Cardiac septum (tissue), 1 donor: ENCODE data around the gene CHTOP. TPM values are rescaled to one million over a fixed set of nuclear protein-coding genes. Genes with fewer than 3 reads are reported as not detected.

ENCODE experiments used
- DNase-seq: peaks from one replicate; pipeline ENCODE4 v3.0.0-alpha.2; 2020; ENCODE audit warnings: low spot score
- intact Hi-C: fragments of 100-400 bp; cut with DNase I; formaldehyde crosslinking; loops from one replicate; pipeline ENCODE4 v1.14.0; 2022
- microRNA-seq: library from miRNA; unstranded; fragments of <30 nt; microRNA quantifications from one replicate; pipeline ENCODE4 v1.2.0, GENCODE V29; 2020
- total RNA-seq: library from RNA; stranded (reverse); fragmentation: NEBNext Ultra II Directional; extraction: Animal tissue kit (Norgen Biotek cat#: 25700); gene quantifications from one replicate; pipeline ENCODE4 v1.2.1, GENCODE V29; 2021
- donor health status: DM: no; HTN: no; CAD: no.

CHTOP gene
- total RNA-seq, 1 donor from 2014 or later = 90.4 TPM

DNA sequence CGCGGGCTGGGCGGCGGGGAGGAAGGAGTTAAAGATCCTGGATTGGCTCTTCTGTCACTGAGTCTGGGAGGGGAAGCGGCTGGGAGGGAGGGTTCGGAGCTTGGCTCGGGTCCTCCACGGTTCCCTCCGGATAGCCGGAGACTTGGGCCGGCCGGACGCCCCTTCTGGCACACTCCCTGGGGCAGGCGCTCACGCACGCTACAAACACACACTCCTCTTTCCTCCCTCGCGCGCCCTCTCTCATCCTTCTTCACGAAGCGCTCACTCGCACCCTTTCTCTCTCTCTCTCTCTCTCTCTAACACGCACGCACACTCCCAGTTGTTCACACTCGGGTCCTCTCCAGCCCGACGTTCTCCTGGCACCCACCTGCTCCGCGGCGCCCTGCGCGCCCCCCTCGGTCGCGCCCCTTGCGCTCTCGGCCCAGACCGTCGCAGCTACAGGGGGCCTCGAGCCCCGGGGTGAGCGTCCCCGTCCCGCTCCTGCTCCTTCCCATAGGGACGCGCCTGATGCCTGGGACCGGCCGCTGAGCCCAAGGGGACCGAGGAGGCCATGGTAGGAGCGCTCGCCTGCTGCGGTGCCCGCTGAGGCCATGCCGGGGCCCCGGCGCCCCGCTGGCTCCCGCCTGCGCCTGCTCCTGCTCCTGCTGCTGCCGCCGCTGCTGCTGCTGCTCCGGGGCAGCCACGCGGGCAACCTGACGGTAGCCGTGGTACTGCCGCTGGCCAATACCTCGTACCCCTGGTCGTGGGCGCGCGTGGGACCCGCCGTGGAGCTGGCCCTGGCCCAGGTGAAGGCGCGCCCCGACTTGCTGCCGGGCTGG lies 44.9 kb downstream of the CHTOP start, which contains the start of gene NPR1:
NPR1 (plus strand) TSS at position 170 of the 818 bp plus-strand sequence; CDS start at position 591, 421 bp downstream.
- intact Hi-C loops = loop anchor here (1.0 to 2.0 kb wide), 4 partner anchors 18 to 312 kb away; partner anchors contain the start of gene RPS27
- DNase-seq = peak; percentile 84

DNA sequence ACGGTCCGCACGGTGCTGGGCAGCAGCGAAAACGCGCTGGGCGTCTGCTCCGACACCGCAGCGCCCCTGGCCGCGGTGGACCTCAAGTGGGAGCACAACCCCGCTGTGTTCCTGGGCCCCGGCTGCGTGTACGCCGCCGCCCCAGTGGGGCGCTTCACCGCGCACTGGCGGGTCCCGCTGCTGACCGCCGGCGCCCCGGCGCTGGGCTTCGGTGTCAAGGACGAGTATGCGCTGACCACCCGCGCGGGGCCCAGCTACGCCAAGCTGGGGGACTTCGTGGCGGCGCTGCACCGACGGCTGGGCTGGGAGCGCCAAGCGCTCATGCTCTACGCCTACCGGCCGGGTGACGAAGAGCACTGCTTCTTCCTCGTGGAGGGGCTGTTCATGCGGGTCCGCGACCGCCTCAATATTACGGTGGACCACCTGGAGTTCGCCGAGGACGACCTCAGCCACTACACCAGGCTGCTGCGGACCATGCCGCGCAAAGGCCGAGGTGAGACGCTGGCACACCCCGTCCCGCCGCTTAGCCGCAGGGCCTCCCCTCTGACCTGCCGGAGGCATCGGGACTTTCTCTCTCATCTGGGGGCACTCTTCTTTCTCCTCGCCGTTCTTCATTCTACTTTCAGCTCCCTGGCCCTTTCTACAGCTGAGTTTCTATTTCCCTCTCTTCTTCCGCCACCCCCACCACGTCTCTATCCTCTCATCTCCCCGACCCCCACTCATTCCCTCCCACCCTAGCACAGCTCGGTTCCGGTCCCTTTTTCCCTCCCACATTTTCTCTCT lies 45.7 kb downstream of the CHTOP start:
- no peak for DNase-seq
- intact Hi-C loops = loop anchor here (2.0 kb wide), 3 partner anchors 17 to 311 kb away; partner anchors contain the start of gene RPS27

- intact Hi-C loops = no loop called here
- DNase-seq = no peak
Measured at GRCh38 chr1:153680120-153680403, 46.2 kb downstream of the CHTOP start.

GRCh38 chr1:153682730-153683129 lies 48.9 kb downstream of the CHTOP start:
- DNase-seq = no peak
- intact Hi-C loops = no loop called here

DNA sequence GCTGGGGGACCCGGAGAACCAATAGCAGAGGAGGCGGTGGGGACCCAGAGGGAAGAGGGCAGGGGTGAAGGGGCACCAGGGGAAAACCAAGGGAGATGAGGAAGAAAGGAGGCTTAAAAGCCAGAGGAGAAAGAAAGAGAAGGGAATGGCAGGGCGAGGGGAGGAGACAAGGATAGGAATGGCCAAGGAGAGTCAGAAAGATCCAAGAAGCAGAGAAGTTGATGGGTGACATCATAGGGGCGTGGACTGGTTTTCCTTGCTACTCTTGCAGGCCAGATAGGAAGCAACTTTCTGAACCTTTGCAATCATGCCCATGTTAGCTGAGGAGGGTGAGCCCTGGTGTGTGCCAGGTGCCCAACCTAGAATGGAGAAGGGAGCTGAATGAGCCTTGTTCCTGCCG lies 50.0 kb downstream of the CHTOP start:
- intact Hi-C loops = no loop called here

DNA sequence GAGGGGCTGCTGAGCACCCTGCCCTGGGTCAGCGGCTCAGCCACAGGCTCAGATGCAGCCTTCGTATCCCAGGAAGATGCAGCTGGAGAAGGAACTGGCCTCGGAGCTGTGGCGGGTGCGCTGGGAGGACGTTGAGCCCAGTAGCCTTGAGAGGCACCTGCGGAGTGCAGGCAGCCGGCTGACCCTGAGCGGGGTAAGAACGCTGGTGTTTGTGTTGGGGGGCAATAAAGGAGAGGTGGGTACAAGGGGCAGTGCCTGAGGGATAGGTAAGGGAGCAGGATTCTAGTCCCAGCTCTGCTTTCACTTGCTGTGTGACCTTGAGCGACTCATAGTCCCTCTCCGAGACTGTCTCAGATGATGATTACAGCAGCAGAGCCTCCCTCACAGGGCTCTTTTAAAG lies 51.0 kb downstream of the CHTOP start:
- intact Hi-C loops = no loop called here
- no peak for DNase-seq

More for the DNA sequence above, 50.0 kb downstream of the CHTOP start:
- DNase-seq = no peak

DNA sequence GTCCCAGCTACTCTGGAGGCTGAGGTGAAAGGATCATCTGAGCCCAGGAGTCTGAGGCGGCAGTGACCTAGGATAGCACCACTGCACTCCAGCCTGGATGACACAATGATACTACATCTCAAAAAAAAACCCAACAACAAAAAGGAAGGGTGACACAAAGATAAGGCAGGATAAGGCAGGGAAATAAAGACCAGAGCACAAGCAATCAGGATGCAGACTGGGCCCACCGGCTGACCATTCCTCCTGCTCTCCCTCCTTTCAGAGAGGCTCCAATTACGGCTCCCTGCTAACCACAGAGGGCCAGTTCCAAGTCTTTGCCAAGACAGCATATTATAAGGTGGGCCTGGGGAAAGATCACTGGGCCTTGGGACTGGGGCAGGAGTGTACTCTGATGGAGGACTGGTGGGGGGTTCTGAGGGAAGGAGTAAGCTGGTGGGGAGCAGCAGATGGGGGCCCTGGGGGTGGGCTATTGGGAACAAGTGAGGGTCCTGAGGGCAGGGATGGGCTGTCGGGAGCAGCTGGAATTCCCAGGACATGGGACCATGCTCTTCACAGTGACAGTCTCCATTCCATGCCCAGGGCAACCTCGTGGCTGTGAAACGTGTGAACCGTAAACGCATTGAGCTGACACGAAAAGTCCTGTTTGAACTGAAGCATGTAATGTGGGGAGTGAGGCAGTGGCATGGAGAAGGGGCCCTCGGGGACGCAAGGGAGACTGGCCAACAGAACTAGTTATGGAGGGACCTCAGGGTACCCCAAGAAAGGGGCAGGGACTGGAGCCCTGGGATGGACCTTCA lies 51.9 kb downstream of the CHTOP start:
- no peak for DNase-seq
- intact Hi-C loops = no loop called here

GRCh38 chr1:153687346-153688125 lies 53.7 kb downstream of the CHTOP start:
- intact Hi-C loops = no loop called here
- DNase-seq = no peak

GRCh38 chr1:153688276-153688675 lies 54.4 kb downstream of the CHTOP start:
- no peak for DNase-seq
- intact Hi-C loops = no loop called here

GRCh38 chr1:153688736-153689328 lies 55.0 kb downstream of the CHTOP start:
- intact Hi-C loops = no loop called here

DNA sequence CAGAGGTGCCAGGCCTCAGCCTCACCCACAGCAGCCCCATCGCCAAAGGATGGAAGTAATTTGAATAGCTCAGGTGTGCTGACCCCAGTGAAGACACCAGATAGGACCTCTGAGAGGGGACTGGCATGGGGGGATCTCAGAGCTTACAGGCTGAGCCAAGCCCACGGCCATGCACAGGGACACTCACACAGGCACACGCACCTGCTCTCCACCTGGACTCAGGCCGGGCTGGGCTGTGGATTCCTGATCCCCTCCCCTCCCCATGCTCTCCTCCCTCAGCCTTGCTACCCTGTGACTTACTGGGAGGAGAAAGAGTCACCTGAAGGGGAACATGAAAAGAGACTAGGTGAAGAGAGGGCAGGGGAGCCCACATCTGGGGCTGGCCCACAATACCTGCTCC lies 59.6 kb downstream of the CHTOP start:
- no peak for DNase-seq
- intact Hi-C loops = no loop called here

More at GRCh38 chr1:153688736-153689328, 55.0 kb downstream of the CHTOP start:
- no peak for DNase-seq

Small RNA genes within 50 kb of the gene (microRNA-seq; reads per million reads assigned to microRNA genes)
- gene MIR8083 = not detected

Other genes starting within 250 kb of the CHTOP start
- 71.3 TPM for gene S100A8, start 243.0 kb upstream of the CHTOP start, total RNA-seq
- not detected for gene S100A7A, start 217.5 kb upstream of the CHTOP start, total RNA-seq
- not detected for gene S100A7, start 173.4 kb upstream of the CHTOP start, total RNA-seq
- gene S100A6, start 98.1 kb upstream of the CHTOP start, total RNA-seq = 418 TPM
- gene S100A5, start 93.1 kb upstream of the CHTOP start, total RNA-seq = not detected
- 107 TPM for gene S100A4, start 88.3 kb upstream of the CHTOP start, total RNA-seq
- gene S100A3, start 84.8 kb upstream of the CHTOP start, total RNA-seq = 1.3 TPM
- 5.0 TPM for gene S100A2, start 68.2 kb upstream of the CHTOP start, total RNA-seq
- 39.8 TPM for gene S100A16, start 20.9 kb upstream of the CHTOP start, total RNA-seq
- gene S100A14, start 17.7 kb upstream of the CHTOP start, total RNA-seq = 3.4 TPM
- 200 TPM for gene S100A13, start 6.6 kb upstream of the CHTOP start, total RNA-seq
- 1,915 TPM for gene S100A1, start 5.6 kb upstream of the CHTOP start, total RNA-seq
- gene SNAPIN, start 24.6 kb downstream of the CHTOP start, total RNA-seq = 62.1 TPM
- 76.5 TPM for gene ILF2, start 36.9 kb downstream of the CHTOP start, total RNA-seq
- gene NPR1, start 44.6 kb downstream of the CHTOP start, total RNA-seq = 14.9 TPM
- gene INTS3, start 94.0 kb downstream of the CHTOP start, total RNA-seq = 35.2 TPM
- 9.8 TPM for gene SLC27A3, start 141.3 kb downstream of the CHTOP start, total RNA-seq